Astrocyte (in vitro differentiated cells and primary cell): ENCODE measurements around the gene RAD52. TPM values are rescaled to one million over a fixed set of nuclear protein-coding genes. Genes with fewer than 3 reads are reported as not detected.
A peak's percentile ranks its signal among the peaks of the same experiment; 100 is the strongest.

Source experiments
- DNase-seq: peaks from one replicate; pipeline ENCODE4 v3.0.0-alpha.2; 2010; ENCODE audit warnings: low read depth
- FAIRE-seq: peaks from 2 replicates; lab custom pipeline; 2011; peaks lifted over from hg19 to GRCh38; lab: Jason Lieb, UNC
- H2AFZ ChIP-seq: 2 replicates; pipeline ENCODE4 v1.6.0; 2012; ENCODE audit warnings: low read depth, low read length, inconsistent platforms
- H3K27ac ChIP-seq: 2 replicates; pipeline ENCODE4 v1.5.1; 2011; ENCODE audit warnings: low read depth, low read length, inconsistent platforms
- H3K27me3 ChIP-seq: 2 replicates; pipeline ENCODE4 v1.6.0; 2011; ENCODE audit warnings: low read length, inconsistent platforms; ENCODE audit not compliant: insufficient read depth
- H3K36me3 ChIP-seq: 2 replicates; pipeline ENCODE4 v1.5.1; 2011; ENCODE audit warnings: low read length, inconsistent platforms; ENCODE audit not compliant: insufficient read depth
- H3K4me1 ChIP-seq: 2 replicates; pipeline ENCODE4 v1.5.1; 2011; ENCODE audit warnings: low read length, inconsistent platforms; ENCODE audit not compliant: insufficient read depth
- H3K4me2 ChIP-seq: 2 replicates; pipeline ENCODE4 v1.6.0; 2012; ENCODE audit warnings: low read length, inconsistent platforms
- H3K4me3 ChIP-seq: 2 replicates; pipeline ENCODE4 v1.5.1; 2011; ENCODE audit warnings: low read depth, mild to moderate bottlenecking, low read length, inconsistent platforms; ENCODE audit not compliant: insufficient read depth
- H3K79me2 ChIP-seq: 2 replicates; pipeline ENCODE4 v1.6.0; 2012; ENCODE audit warnings: mild to moderate bottlenecking, low read length, inconsistent platforms; ENCODE audit not compliant: insufficient read depth
- H3K9ac ChIP-seq: 2 replicates; pipeline ENCODE4 v1.6.0; 2012; ENCODE audit warnings: mild to moderate bottlenecking, low read length, inconsistent platforms
- H3K9me3 ChIP-seq: 2 replicates; pipeline ENCODE4 v1.5.1; 2012; ENCODE audit warnings: low read depth, mild to moderate bottlenecking, low read length, inconsistent platforms; ENCODE audit not compliant: insufficient read depth
- H4K20me1 ChIP-seq: 2 replicates; pipeline ENCODE4 v1.6.0; 2012; ENCODE audit warnings: low read length, inconsistent platforms; ENCODE audit not compliant: insufficient read depth
- H3K27ac Mint-ChIP-seq: one replicate; pipeline ENCODE4 v1.8.0; 2021; ENCODE audit warnings: mild to moderate bottlenecking, mixed read lengths; ENCODE audit not compliant: unreplicated experiment
- H3K27me3 Mint-ChIP-seq: one replicate; pipeline ENCODE4 v1.8.0; 2021; ENCODE audit warnings: low read depth, mixed read lengths; ENCODE audit not compliant: unreplicated experiment
- H3K36me3 Mint-ChIP-seq: one replicate; pipeline ENCODE4 v1.8.0; 2021; ENCODE audit warnings: low read depth, mixed read lengths; ENCODE audit not compliant: unreplicated experiment
- H3K4me1 Mint-ChIP-seq: one replicate; pipeline ENCODE4 v1.8.0; 2021; ENCODE audit warnings: low read depth, mixed read lengths; ENCODE audit not compliant: unreplicated experiment
- H3K4me3 Mint-ChIP-seq: one replicate; pipeline ENCODE4 v1.8.0; 2021; ENCODE audit warnings: mild to moderate bottlenecking, moderate library complexity, mixed read lengths; ENCODE audit not compliant: unreplicated experiment
- H3K9me3 Mint-ChIP-seq: one replicate; pipeline ENCODE4 v1.8.0; 2021; ENCODE audit warnings: mild to moderate bottlenecking, mixed read lengths; ENCODE audit not compliant: unreplicated experiment
- CTCF ChIP-seq: IDR thresholded peaks from 2 replicates; pipeline ENCODE4 v1.5.1; 2011; ENCODE audit warnings: low read depth, mild to moderate bottlenecking, inconsistent platforms, low read length, moderate library complexity; ENCODE audit not compliant: insufficient read depth
- EZH2 ChIP-seq: IDR thresholded peaks from 2 replicates; pipeline ENCODE4 v1.6.1; 2012; ENCODE audit warnings: mild to moderate bottlenecking, low read length, inconsistent platforms; ENCODE audit not compliant: insufficient read depth
- total RNA-seq: library from RNA; stranded (reverse); gene quantifications from 2 replicates; pipeline ENCODE4 v1.2.1, GENCODE V29; 2021

RAD52 gene
- total RNA-seq, 1 donor from 2014 or later: 11.7 TPM

- H3K9me3 ChIP-seq: no peaks in the 10 kb centered on the region
- H3K4me2 ChIP-seq: no peak overlapping the region
- no peak overlapping the region for H3K9ac ChIP-seq
- no peaks in the 10 kb centered on the region for H3K79me2 ChIP-seq
- no peak overlapping the region for H3K27ac Mint-ChIP-seq
- DNase-seq: no peak
- no peaks in the 10 kb centered on the region for H4K20me1 ChIP-seq
- H3K27ac ChIP-seq: no peak overlapping the region
- H3K4me3 Mint-ChIP-seq: no peak overlapping the region
- no peak for FAIRE-seq
- no peak overlapping the region for H3K4me3 ChIP-seq
- no peaks in the 10 kb centered on the region for H3K27me3 ChIP-seq
- no peaks in the 10 kb centered on the region for H3K27me3 Mint-ChIP-seq
- no peaks in the 10 kb centered on the region for H3K9me3 Mint-ChIP-seq
- H3K4me1 Mint-ChIP-seq: peaks cover 2% of the 10 kb centered on the region
- no peak overlapping the region for H2AFZ ChIP-seq
- peaks cover 6% of the 10 kb centered on the region for H3K36me3 Mint-ChIP-seq
- H3K36me3 ChIP-seq: peaks cover 35% of the 10 kb centered on the region
- TF ChIP-seq EZH2: no peak
- peak; percentile 7 for TF ChIP-seq CTCF
- no peaks in the 10 kb centered on the region for H3K4me1 ChIP-seq
These were observed 80.8 kb downstream of the RAD52 start for GRCh38 chr12:868722-869121.

GRCh38 chr12:867905-868304 is 81.6 kb downstream of the RAD52 start:
- Mint-ChIP-seq H3K9me3 (no peaks in the 10 kb centered on the region), H3K4me1 (no peaks in the 10 kb centered on the region), H3K27ac (no peak overlapping the region), H3K27me3 (no peaks in the 10 kb centered on the region), H3K36me3 (peaks cover 4% of the 10 kb centered on the region), H3K4me3 (no peak overlapping the region)
- no peak for DNase-seq
- H3K36me3 ChIP-seq: peaks cover 38% of the 10 kb centered on the region
- H2AFZ ChIP-seq: no peak overlapping the region
- no peaks in the 10 kb centered on the region for H3K27me3 ChIP-seq
- no peak overlapping the region for H3K4me3 ChIP-seq
- no peaks in the 10 kb centered on the region for H3K4me1 ChIP-seq
- no peak overlapping the region for H3K27ac ChIP-seq
- H4K20me1 ChIP-seq: no peaks in the 10 kb centered on the region
- H3K4me2 ChIP-seq: no peak overlapping the region
- FAIRE-seq: no peak
- no peak overlapping the region for H3K9ac ChIP-seq
- no peaks in the 10 kb centered on the region for H3K9me3 ChIP-seq
- H3K79me2 ChIP-seq: no peaks in the 10 kb centered on the region
- TF ChIP-seq EZH2 (no peak), CTCF (no peak)

DNA sequence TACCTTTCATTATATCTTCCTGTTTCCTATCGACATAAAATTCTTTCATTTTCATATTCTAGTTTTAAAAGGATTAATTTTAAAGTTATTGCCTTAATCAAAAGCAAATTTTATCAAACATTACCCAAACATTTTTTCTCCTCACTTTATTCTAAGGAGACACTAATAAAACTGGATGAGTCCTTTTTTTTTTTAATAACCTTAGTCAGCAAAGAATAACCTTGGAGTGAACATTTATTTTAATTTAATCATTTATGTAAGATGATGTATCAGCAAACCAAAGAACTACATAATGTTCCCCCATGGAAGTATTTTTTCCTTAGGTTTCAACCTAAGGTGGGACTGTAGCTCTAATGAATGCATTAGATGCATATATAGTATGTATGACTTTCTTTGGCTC is 83.9 kb downstream of the RAD52 start:
- Mint-ChIP-seq H3K4me1 (no peaks in the 10 kb centered on the region), H3K27me3 (no peaks in the 10 kb centered on the region), H3K27ac (no peak overlapping the region), H3K4me3 (no peak overlapping the region), H3K36me3 (peaks cover 4% of the 10 kb centered on the region), H3K9me3 (no peaks in the 10 kb centered on the region)
- Histone ChIP-seq H3K79me2 (no peaks in the 10 kb centered on the region), H3K4me3 (no peak overlapping the region), H3K36me3 (peaks cover 46% of the 10 kb centered on the region), H3K27ac (no peak overlapping the region), H4K20me1 (no peaks in the 10 kb centered on the region), H3K9ac (no peak overlapping the region), H3K4me1 (no peaks in the 10 kb centered on the region), H3K4me2 (no peak overlapping the region), H3K9me3 (no peaks in the 10 kb centered on the region), H3K27me3 (no peaks in the 10 kb centered on the region), H2AFZ (no peak overlapping the region)
- FAIRE-seq (no peak), DNase-seq (no peak)
- TF ChIP-seq CTCF: no peak
- TF ChIP-seq EZH2: no peak
